ENCODE data around the gene SH3PXD2A.
"Not testable (repeated sequence)": the region's sequence is repeated elsewhere in the genome, so short reads cannot be mapped to it uniquely, and the experiment has no call there.

SH3PXD2A gene

GRCh38 chr10:103833731-103834365, 21.5 kb downstream of the SH3PXD2A start:
- DNase-seq, result no peak

- DNase-seq, result no peak
These were observed 22.6 kb downstream of the SH3PXD2A start for GRCh38 chr10:103832806-103833205.

DNA sequence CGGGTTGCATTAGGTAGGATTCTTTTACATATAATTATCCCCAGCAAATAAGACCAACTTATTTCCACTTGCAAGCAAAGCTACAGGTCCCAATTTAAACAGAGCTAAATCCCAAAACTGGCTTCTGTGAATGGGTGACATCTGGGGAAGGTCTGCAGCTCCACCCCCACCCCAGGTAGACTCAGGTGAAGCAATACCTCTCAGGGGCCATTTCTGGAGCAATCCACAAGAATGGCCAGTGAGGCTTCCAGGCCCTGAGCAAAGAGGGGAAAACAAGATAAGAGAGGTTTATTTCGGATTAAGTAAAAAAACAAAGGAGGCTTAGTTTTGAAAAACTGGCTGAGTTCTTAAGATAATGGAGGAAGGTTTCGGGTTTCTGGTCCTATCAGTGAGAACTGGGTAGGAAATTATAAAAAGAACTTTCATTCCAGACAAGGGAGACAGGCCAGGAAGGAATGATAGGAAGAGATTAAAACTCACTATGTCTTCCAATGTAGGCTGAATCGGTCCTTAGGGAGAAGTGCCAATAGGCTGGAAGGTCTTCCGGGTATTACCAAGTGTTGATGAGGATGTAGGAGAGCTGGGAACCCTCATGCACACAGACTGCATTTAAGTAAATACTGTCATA, 25.4 kb downstream of the SH3PXD2A start:
- DNase-seq, result no peak

DNA sequence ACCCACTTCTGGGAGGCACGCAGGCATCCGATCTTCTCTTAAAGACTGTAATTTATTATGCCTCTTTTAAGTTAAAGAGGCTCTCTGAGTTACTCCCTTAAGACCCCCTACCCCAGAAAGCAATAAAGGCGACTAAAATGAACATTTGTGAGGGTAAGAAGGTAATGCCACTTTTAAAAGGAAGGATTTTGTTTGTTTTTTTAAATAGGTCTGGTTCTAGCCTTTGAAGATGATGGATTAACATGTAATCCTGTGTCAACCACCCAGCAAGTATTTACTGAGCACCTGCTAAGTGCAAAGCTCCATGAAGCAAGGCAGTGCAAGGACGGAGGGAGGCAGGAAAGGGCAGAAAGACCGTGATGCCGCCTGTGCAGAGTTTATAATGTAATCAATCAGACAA, 26.1 kb downstream of the SH3PXD2A start:
- no peak for DNase-seq

GRCh38 chr10:103828587-103829197, 26.7 kb downstream of the SH3PXD2A start:
- no peak for DNase-seq

DNA sequence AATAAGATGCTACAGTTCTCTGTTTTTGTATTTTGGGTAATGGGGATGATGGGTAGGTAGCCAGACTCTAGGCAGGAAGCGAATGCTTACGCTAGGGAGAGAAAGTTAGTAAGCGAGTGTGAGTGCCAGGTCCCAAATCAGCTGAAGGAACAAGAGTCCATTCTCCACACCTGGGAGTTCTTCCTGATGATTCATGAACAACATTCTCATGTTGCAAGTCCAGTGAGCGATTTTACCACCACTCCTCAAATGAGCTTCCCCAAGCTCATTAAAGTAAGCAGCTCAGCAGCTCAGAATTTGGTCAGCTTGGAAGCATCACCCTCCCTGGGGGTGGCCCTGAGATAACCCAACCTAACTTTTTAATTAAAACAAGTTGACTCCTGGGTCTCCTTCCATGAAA, 27.3 kb downstream of the SH3PXD2A start:
- DNase-seq, result no peak

- no peak for DNase-seq
These were observed 28.5 kb downstream of the SH3PXD2A start for GRCh38 chr10:103826885-103827284.

GRCh38 chr10:103824281-103824680, 31.1 kb downstream of the SH3PXD2A start:
- no peak for DNase-seq

- DNase-seq, result no peak
These were observed 31.6 kb downstream of the SH3PXD2A start for GRCh38 chr10:103823706-103824272.

- DNase-seq, result no peak
These were observed 32.6 kb downstream of the SH3PXD2A start for GRCh38 chr10:103822800-103823199.

- DNase-seq, result no peak
These were observed 33.2 kb downstream of the SH3PXD2A start for GRCh38 chr10:103822107-103822716.

GRCh38 chr10:103820101-103821062, 35.0 kb downstream of the SH3PXD2A start:
- no peak for DNase-seq

DNA sequence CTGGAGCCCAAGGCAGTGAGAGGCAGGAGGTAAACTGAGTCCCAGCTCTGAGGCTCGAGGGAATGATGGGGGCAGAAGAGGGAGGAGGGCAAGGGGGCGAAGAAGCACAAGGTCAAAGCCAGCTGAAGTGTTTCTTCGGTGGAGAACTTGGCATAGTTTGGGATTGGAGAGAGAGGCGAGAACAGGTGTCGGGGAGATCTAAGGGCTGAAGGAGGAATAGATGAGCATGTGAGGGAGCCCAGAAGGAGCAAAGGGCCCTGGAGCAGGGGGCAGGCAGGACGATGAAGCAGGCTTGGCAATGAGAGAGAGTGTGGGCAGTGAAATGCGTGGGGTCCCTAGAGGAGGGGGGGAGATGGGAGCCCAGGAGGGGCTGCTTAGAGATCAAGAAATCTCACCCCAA, 35.9 kb downstream of the SH3PXD2A start:
- no peak for DNase-seq

GRCh38 chr10:103818765-103819374, 36.5 kb downstream of the SH3PXD2A start:
- DNase-seq, result no peak

- DNase-seq, result no peak
These were observed 37.3 kb downstream of the SH3PXD2A start for GRCh38 chr10:103818105-103818504.

GRCh38 chr10:103816431-103816830, 38.9 kb downstream of the SH3PXD2A start:
- no peak for DNase-seq

DNA sequence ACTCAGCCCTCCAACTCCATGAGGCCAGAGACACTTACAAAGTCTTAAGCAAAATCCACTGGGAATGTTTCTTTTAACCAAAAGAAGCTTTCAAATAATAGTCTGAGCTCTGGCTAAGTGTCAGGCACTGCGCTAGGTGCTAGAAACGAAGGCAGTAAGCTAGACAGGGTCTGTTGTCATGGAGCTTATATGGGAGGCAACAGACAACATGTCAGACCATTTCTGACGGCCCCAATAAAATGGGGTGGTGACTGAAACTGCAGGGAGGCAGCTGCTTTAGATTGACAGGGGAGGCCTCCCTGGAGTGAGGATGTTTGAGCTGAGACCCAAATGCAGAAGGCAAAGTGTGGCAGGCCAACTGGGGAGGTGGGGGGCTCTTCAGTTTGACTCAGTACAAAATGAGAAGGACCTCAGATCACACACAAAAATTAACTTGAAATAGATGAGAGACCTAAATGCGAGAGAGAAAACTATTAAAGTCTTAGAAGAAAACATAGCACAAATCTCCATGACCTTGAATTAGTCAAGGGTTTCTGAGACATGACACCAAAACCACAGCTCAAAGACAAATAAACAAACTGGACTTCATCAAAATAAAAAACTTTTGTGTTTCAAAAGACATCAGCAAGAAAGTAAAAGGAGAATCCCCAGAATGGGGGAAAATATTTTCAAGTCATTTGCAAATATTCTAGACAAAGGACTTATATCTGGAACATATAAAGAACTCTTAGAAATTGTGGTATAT, 40.6 kb downstream of the SH3PXD2A start:
- DNase-seq, result peak; percentile 43

DNA sequence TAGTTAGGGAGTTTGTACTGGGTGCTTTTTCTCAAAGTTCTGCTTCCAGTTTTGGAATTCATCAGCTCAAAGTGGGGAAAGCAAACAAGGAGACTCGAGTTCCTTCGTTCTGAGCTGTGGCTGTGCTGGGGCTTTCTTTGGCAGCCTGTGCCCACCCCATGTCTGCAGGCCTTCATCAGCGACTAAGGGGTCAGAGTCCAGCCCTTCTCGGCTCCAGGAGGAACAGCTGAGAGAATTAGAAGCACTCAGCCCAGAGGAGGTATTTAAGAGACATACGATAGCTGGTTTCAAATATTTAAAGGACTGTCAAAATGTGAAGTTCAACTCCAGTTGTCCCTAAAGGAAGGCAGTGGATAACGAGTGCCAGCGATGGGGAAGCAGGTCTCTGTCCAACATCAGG, 41.3 kb downstream of the SH3PXD2A start:
- no peak for DNase-seq

DNA sequence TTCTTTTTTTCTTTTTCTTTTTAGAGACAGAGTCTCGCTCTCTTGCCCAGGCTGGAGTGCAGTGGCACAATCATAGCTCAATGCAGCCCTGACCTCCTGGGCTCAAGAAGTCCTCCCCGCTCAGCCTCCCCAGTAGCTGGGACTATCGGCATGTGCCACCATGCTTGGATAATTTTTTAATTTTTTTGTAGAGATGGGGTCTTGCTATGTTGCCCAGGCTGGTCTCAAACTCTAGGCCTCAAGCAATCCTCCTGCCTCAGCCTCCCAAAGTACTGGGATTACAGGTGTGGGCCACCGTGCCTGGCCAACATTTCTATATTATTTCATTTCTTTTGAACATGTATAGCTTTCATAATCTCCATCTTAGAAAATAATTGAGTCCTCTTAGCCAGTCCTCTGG, 42.1 kb downstream of the SH3PXD2A start:
- DNase-seq, result not testable (repeated sequence)

- no peak for DNase-seq
These were observed 42.9 kb downstream of the SH3PXD2A start for GRCh38 chr10:103812432-103812831.

GRCh38 chr10:103812004-103812403, 43.4 kb downstream of the SH3PXD2A start:
- DNase-seq, result no peak
